H1 (cell line): Measurements from ENCODE around the gene TEX28. TPM values are rescaled to one million over a fixed set of nuclear protein-coding genes. Genes with fewer than 3 reads are reported as not detected.

Source experiments
- CTCF ChIA-PET: fragments of 300-600 bp; sonication (Branson Sonifier 250); formaldehyde crosslinking; loops from one replicate; lab custom pipeline; 2021; ENCODE audit not compliant: partially characterized antibody; lab: Charles Lee
- POLR2A ChIA-PET: fragments of 300-600 bp; sonication (Branson Sonifier 250); formaldehyde crosslinking; loops from one replicate; lab custom pipeline; 2021; ENCODE audit warnings: inconsistent platforms; ENCODE audit not compliant: partially characterized antibody; lab: Charles Lee
- DNase-seq, 2 experiments: peaks; one replicate each; pipeline versions ENCODE4 v3.0.0 to v3.0.0-alpha.2; 2010 to 2022; ENCODE audit warnings: low spot score in 2 of 2, low read depth in 1 of 2, mixed read lengths in 1 of 2
- FAIRE-seq: peaks from 2 replicates; lab custom pipeline; 2011; peaks lifted over from hg19 to GRCh38; lab: Jason Lieb, UNC
- H2AFZ ChIP-seq: 2 replicates; pipeline ENCODE4 v1.8.1; 2012; ENCODE audit warnings: low read length, inconsistent platforms
- H2AK5ac ChIP-seq: 2 replicates; pipeline ENCODE4 v1.6.1; 2013; ENCODE audit warnings: low read depth, low read length
- H2BK120ac ChIP-seq: replicated peaks from 2 replicates; pipeline ENCODE3; 2013; ENCODE audit warnings: low read depth, low read length, inconsistent platforms
- H2BK12ac ChIP-seq: 2 replicates; pipeline ENCODE4 v1.6.1; 2013; ENCODE audit warnings: low read depth, low read length
- H2BK15ac ChIP-seq: 2 replicates; pipeline ENCODE4 v1.6.1; 2013; ENCODE audit warnings: low read length
- H2BK20ac ChIP-seq: 2 replicates; pipeline ENCODE4 v1.6.1; 2013; ENCODE audit warnings: low read length
- H2BK5ac ChIP-seq: 2 replicates; pipeline ENCODE4 v1.6.1; 2013; ENCODE audit warnings: low read depth, low read length
- H3K14ac ChIP-seq: 2 replicates; pipeline ENCODE4 v1.6.1; 2013; ENCODE audit warnings: inconsistent platforms; ENCODE audit not compliant: insufficient read length
- H3K18ac ChIP-seq: 2 replicates; pipeline ENCODE4 v1.6.1; 2013; ENCODE audit warnings: low read length; ENCODE audit errors: extremely low read depth
- H3K23ac ChIP-seq: 2 replicates; pipeline ENCODE4 v1.6.1; 2013; ENCODE audit warnings: inconsistent platforms; ENCODE audit not compliant: insufficient read length
- H3K23me2 ChIP-seq: 2 replicates; pipeline ENCODE4 v1.6.1; 2013; ENCODE audit warnings: low read depth, low read length
- H3K27ac ChIP-seq: 2 replicates; pipeline ENCODE4 v1.6.1; 2011; ENCODE audit warnings: low read depth, low read length, inconsistent platforms
- H3K27me3 ChIP-seq, 4 experiments: replicated peaks in 1 of 4; 1 replicate in 1 of 4; 2 replicates in 3 of 4; pipeline versions ENCODE4 v1.6.1 to v1.8.1; 2011 to 2013; ENCODE audit warnings: low read length in 3 of 4, mild to moderate bottlenecking in 3 of 4, inconsistent platforms in 2 of 4, mixed read lengths in 2 of 4, moderate library complexity in 1 of 4; ENCODE audit not compliant: control insufficient read depth in 3 of 4, insufficient read depth in 3 of 4; ENCODE audit errors: extremely low read depth in 1 of 4
- H3K36me3 ChIP-seq, 4 experiments: 2 replicates each; pipeline versions ENCODE4 v1.6.1 to v1.8.1; 2011 to 2013; ENCODE audit warnings: mild to moderate bottlenecking in 4 of 4, low read length in 3 of 4, moderate library complexity in 2 of 4, control low read depth in 1 of 4, inconsistent platforms in 1 of 4; ENCODE audit not compliant: insufficient read depth in 4 of 4, control insufficient read depth in 2 of 4
- H3K4ac ChIP-seq: replicated peaks from 2 replicates; pipeline ENCODE3; 2013; ENCODE audit warnings: low read length, low read depth, mixed read lengths, inconsistent platforms; ENCODE audit not compliant: insufficient read length
- H3K4me1 ChIP-seq, 4 experiments: replicated peaks in 1 of 4; 1 replicate in 1 of 4; 2 replicates in 3 of 4; pipeline versions ENCODE4 v1.6.1 to v1.8.1; 2011 to 2013; ENCODE audit warnings: low read length in 3 of 4, inconsistent platforms in 2 of 4, mixed read lengths in 1 of 4; ENCODE audit not compliant: insufficient read depth in 4 of 4, control insufficient read depth in 3 of 4
- H3K4me2 ChIP-seq, 2 experiments: 2 replicates each; pipeline versions ENCODE4 v1.6.1 to v1.8.1; 2011 to 2013; ENCODE audit warnings: low read depth in 2 of 2, low read length in 2 of 2, control low read depth in 1 of 2, inconsistent platforms in 1 of 2, mild to moderate bottlenecking in 1 of 2; ENCODE audit not compliant: insufficient read depth in 1 of 2
- H3K4me3 ChIP-seq, 4 experiments: fragments of 200-600, 300-600 bp in 1 of 4; sonication (generic), shearing (Covaris generic), sonication (Bioruptor Twin) in 1 of 4; 2 replicates each; pipeline versions ENCODE4 v1.5.1 to v1.8.1; 2011 to 2016; ENCODE audit warnings: low read length in 4 of 4, low read depth in 3 of 4, control low read depth in 2 of 4, inconsistent platforms in 2 of 4, mild to moderate bottlenecking in 2 of 4, mixed read lengths in 1 of 4, moderate library complexity in 1 of 4; ENCODE audit not compliant: insufficient read depth in 2 of 4; ENCODE audit errors: extremely low read depth in 1 of 4
- H3K56ac ChIP-seq: replicated peaks from 2 replicates; pipeline ENCODE3; 2013; ENCODE audit warnings: low read depth, mild to moderate bottlenecking, mixed read lengths, low read length, inconsistent platforms; ENCODE audit not compliant: insufficient read length
- H3K79me1 ChIP-seq: 2 replicates; pipeline ENCODE4 v1.6.1; 2013; ENCODE audit warnings: low read depth, low read length, control low read depth
- H3K79me2 ChIP-seq, 2 experiments: 2 replicates each; pipeline versions ENCODE4 v1.6.1 to v1.8.1; 2012 to 2013; ENCODE audit warnings: low read length in 2 of 2, mild to moderate bottlenecking in 2 of 2, inconsistent platforms in 1 of 2; ENCODE audit not compliant: insufficient read depth in 2 of 2, control insufficient read depth in 1 of 2
- H3K9ac ChIP-seq, 4 experiments: replicated peaks in 1 of 4; 1 replicate in 1 of 4; 2 replicates in 3 of 4; pipeline versions ENCODE4 v1.6.1 to v1.8.1; 2011 to 2013; ENCODE audit warnings: low read depth in 3 of 4, low read length in 3 of 4, control low read depth in 2 of 4, mild to moderate bottlenecking in 2 of 4, moderate library complexity in 2 of 4, inconsistent platforms in 1 of 4; ENCODE audit errors: extremely low read depth in 1 of 4
- H3K9me3 ChIP-seq, 2 experiments: 2 replicates each; pipeline versions ENCODE4 v1.6.1 to v1.8.1; 2012 to 2013; ENCODE audit warnings: mild to moderate bottlenecking in 2 of 2, moderate library complexity in 2 of 2, control low read depth in 1 of 2, inconsistent platforms in 1 of 2, low read depth in 1 of 2, low read length in 1 of 2, mixed read lengths in 1 of 2; ENCODE audit not compliant: insufficient read depth in 2 of 2
- H4K20me1 ChIP-seq, 2 experiments: replicated peaks in 1 of 2; 2 replicates each; pipeline versions ENCODE3 to v1.8.1; 2011 to 2013; ENCODE audit warnings: inconsistent platforms in 2 of 2, low read length in 2 of 2, mild to moderate bottlenecking in 1 of 2; ENCODE audit not compliant: insufficient read depth in 2 of 2, control insufficient read depth in 1 of 2
- H4K5ac ChIP-seq: 2 replicates; pipeline ENCODE4 v1.6.1; 2013; ENCODE audit warnings: low read length, low read depth, mixed read lengths, inconsistent platforms; ENCODE audit not compliant: insufficient read length
- H4K8ac ChIP-seq: 2 replicates; pipeline ENCODE4 v1.8.0; 2013; ENCODE audit warnings: mild to moderate bottlenecking, moderate library complexity, low read length, inconsistent platforms; ENCODE audit not compliant: insufficient read depth; ENCODE audit errors: extremely low read depth
- H4K91ac ChIP-seq: replicated peaks from 2 replicates; pipeline ENCODE3; 2013; ENCODE audit warnings: low read length, mixed read lengths, inconsistent platforms; ENCODE audit not compliant: insufficient read length
- BCL11A ChIP-seq, 2 experiments: IDR thresholded peaks; one replicate each; pipeline ENCODE4 v1.6.1; 2011; ENCODE audit warnings: low read depth in 2 of 2, low read length in 2 of 2, mild to moderate bottlenecking in 2 of 2
- HDAC6 ChIP-seq: IDR thresholded peaks from one replicate; pipeline ENCODE4 v1.7.1; 2012; ENCODE audit warnings: low read depth, mild to moderate bottlenecking, inconsistent platforms, low read length, moderate library complexity
- SP4 ChIP-seq: IDR thresholded peaks from 2 replicates; pipeline ENCODE4 v1.6.1; 2012; ENCODE audit warnings: low read length, inconsistent platforms
- ZNF274 ChIP-seq: IDR thresholded peaks from 2 replicates; pipeline ENCODE4 v1.7.0; 2012; ENCODE audit warnings: low read length, borderline replicate concordance; ENCODE audit errors: extremely low read depth
- WGBS, 2 experiments: shearing (Covaris generic) in 1 of 2; methylation state at CpG; one replicate each; pipeline versions ENCODE4 v1.1.6 to v1.1.7; 2013 to 2015; ENCODE audit warnings: low lambda C conversion rate in 2 of 2, mixed read lengths in 2 of 2, inconsistent platforms in 1 of 2, low coverage in 1 of 2, missing lambda C conversion rate in 1 of 2; ENCODE audit not compliant: insufficient replicate concordance in 2 of 2, insufficient coverage in 1 of 2, insufficient read length in 1 of 2; ENCODE audit errors: extremely low coverage in 1 of 2, missing lambda C conversion rate in 1 of 2; 5-methylcytosine and 5-hydroxymethylcytosine counted together
- polyA plus RNA-seq, 7 experiments: library from polyadenylated mRNA; depleted of rRNA in 3 of 7; stranded (reverse) in 5 of 7; unstranded in 2 of 7; fragments of >200 nt in 5 of 7; fragments of 200-250 nt in 2 of 7; gene quantifications; 1 replicate in 5 of 7; 2 replicates in 1 of 7; 4 replicates in 1 of 7; pipeline versions ENCODE4 v1.2.1 to v1.2.3, GENCODE V29; 2011 to 2013; ENCODE audit warnings: missing spikeins in 2 of 7, mixed read lengths in 2 of 7
- total RNA-seq: library from RNA; stranded (reverse); fragmentation: NEBNext Ultra II Directional; extraction: Animal tissue kit (Norgen Biotek cat#: 25700); gene quantifications from 2 replicates; pipeline ENCODE4 v1.2.1, GENCODE V29; 2021
- TF ChIP-seq, protein P1 (sequence below): IDR thresholded peaks from 2 replicates; pipeline ENCODE4 v1.6.1; 2011; ENCODE audit warnings: low read depth, mild to moderate bottlenecking, low read length; ENCODE audit not compliant: insufficient read depth

The TEX28 gene
- total and polyA plus RNA-seq, 2 of the 8 experiments (the other 6 are each of a cell fraction or from before 2014, with no cell fraction given) = not detected

DNA sequence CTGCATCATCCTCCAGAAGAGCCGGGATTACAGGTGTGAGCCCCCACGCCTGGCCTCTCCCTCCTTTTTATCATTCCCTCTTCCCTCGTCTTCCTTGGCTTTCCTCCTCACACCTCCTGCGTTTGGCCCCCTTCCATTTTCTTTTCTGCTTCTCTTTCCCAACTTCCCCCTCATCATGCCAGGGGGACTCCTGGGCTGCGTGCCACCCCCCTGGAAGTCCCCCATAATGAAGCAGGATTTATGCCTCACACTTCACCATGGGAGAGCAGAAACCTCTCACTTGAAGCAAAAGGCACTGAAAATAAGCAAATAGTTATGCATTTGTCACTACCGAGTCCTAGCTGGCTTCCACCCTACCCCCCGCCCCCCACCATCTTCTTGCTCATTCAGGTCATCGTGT, 8.6 kb upstream of the TEX28 start:
- Histone ChIP-seq H3K79me2 (no peaks in the 10 kb centered on the region), H4K5ac (no peak overlapping the region), H3K79me1 (no peaks in the 10 kb centered on the region), H2AFZ (no peak overlapping the region), H4K20me1 (no peaks in the 10 kb centered on the region), H3K9me3 (no peaks in the 10 kb centered on the region), H4K8ac (no peak overlapping the region), H3K27ac (no peak overlapping the region), H3K4ac (no peak overlapping the region)
- POLR2A ChIA-PET = no interaction called here
- no peak for TF ChIP-seq HDAC6
- no peak for TF ChIP-seq SP4
- TF ChIP-seq, protein P1, sequence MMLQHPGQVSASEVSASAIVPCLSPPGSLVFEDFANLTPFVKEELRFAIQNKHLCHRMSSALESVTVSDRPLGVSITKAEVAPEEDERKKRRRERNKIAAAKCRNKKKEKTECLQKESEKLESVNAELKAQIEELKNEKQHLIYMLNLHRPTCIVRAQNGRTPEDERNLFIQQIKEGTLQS = no peak
- TF ChIP-seq ZNF274 = no peak
- TF ChIP-seq BCL11A (IDR thresholded peaks at IDR 0.05; ENCODE audit: low read depth in 2 of 2, low read length in 2 of 2) = no peak
- TF ChIP-seq, all 59 proteins: peak for 0
- no peak overlapping the region for H2BK12ac ChIP-seq
- DNase-seq (no peak), FAIRE-seq (no peak)
- H3K4me3 ChIP-seq = no peak overlapping the region
- H3K56ac ChIP-seq = no peak overlapping the region
- H3K14ac ChIP-seq = no peak overlapping the region
- H3K27me3 ChIP-seq = no peaks in the 10 kb centered on the region
- WGBS, 2 experiments = 87% methylated on average over 2 of the region's 8 CpGs; no CpG with 5 or more reads in 1 of the 2 experiments
- H3K4me1 ChIP-seq = peaks cover 0 to 3% (median 0%) of the 10 kb centered on the region in 4 experiments; a peak in 1 of 7 replicates
- H3K36me3 ChIP-seq = no peaks in the 10 kb centered on the region
- no peak overlapping the region for H2BK20ac ChIP-seq
- CTCF ChIA-PET = no interaction called here
- H2AK5ac ChIP-seq = no peak overlapping the region
- no peak overlapping the region for H2BK120ac ChIP-seq
- H3K18ac ChIP-seq = no peak overlapping the region
- H3K9ac ChIP-seq = no peak overlapping the region
- H3K23me2 ChIP-seq = no peaks in the 10 kb centered on the region
- no peak overlapping the region for H2BK15ac ChIP-seq
- H3K23ac ChIP-seq = no peak overlapping the region
- no peak overlapping the region for H2BK5ac ChIP-seq
- H3K4me2 ChIP-seq = no peak overlapping the region
- no peak overlapping the region for H4K91ac ChIP-seq
